HL-60 (cell line): ENCODE results near the gene ZNF518B.

Experiments
- POLR2AphosphoS5 ChIP-seq: IDR thresholded peaks from 2 replicates; pipeline ENCODE4 v1.6.1; 2012; ENCODE audit warnings: low read depth
- TF ChIP-seq, protein P1 (sequence below): IDR thresholded peaks from one replicate; pipeline ENCODE4 v1.5.1; 2011; ENCODE audit warnings: low read length, control low read depth, inconsistent platforms; ENCODE audit not compliant: insufficient read depth
- TF ChIP-seq, protein P2 (sequence below): IDR thresholded peaks from 2 replicates; pipeline ENCODE4 v1.6.1; 2012; ENCODE audit warnings: low read depth; ENCODE audit not compliant: insufficient replicate concordance

DNA sequence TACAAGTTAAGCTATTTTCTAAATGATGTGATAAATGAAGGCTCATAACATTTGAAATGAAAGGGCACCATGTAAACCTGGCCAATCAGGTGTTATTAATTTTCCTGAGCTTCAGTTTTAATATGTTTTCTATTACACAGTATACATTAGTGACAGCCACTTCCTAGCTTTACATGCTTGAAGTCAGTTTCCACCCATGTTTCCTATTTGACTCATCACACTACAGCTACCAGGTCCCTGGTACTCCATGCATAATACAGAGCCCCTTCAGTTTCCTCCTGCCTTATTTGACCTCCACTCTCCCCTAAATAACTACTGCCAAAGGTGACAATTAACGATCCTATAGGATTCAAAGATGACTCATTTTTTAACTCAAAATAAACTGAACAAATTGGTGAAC, 18.3 kb downstream of the ZNF518B start:
- TF ChIP-seq, protein P1, sequence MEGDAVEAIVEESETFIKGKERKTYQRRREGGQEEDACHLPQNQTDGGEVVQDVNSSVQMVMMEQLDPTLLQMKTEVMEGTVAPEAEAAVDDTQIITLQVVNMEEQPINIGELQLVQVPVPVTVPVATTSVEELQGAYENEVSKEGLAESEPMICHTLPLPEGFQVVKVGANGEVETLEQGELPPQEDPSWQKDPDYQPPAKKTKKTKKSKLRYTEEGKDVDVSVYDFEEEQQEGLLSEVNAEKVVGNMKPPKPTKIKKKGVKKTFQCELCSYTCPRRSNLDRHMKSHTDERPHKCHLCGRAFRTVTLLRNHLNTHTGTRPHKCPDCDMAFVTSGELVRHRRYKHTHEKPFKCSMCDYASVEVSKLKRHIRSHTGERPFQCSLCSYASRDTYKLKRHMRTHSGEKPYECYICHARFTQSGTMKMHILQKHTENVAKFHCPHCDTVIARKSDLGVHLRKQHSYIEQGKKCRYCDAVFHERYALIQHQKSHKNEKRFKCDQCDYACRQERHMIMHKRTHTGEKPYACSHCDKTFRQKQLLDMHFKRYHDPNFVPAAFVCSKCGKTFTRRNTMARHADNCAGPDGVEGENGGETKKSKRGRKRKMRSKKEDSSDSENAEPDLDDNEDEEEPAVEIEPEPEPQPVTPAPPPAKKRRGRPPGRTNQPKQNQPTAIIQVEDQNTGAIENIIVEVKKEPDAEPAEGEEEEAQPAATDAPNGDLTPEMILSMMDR = no peak
- TF ChIP-seq, protein P2, sequence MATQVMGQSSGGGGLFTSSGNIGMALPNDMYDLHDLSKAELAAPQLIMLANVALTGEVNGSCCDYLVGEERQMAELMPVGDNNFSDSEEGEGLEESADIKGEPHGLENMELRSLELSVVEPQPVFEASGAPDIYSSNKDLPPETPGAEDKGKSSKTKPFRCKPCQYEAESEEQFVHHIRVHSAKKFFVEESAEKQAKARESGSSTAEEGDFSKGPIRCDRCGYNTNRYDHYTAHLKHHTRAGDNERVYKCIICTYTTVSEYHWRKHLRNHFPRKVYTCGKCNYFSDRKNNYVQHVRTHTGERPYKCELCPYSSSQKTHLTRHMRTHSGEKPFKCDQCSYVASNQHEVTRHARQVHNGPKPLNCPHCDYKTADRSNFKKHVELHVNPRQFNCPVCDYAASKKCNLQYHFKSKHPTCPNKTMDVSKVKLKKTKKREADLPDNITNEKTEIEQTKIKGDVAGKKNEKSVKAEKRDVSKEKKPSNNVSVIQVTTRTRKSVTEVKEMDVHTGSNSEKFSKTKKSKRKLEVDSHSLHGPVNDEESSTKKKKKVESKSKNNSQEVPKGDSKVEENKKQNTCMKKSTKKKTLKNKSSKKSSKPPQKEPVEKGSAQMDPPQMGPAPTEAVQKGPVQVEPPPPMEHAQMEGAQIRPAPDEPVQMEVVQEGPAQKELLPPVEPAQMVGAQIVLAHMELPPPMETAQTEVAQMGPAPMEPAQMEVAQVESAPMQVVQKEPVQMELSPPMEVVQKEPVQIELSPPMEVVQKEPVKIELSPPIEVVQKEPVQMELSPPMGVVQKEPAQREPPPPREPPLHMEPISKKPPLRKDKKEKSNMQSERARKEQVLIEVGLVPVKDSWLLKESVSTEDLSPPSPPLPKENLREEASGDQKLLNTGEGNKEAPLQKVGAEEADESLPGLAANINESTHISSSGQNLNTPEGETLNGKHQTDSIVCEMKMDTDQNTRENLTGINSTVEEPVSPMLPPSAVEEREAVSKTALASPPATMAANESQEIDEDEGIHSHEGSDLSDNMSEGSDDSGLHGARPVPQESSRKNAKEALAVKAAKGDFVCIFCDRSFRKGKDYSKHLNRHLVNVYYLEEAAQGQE = no peak
- TF ChIP-seq POLR2AphosphoS5 = no peak
